OCI-LY1 (cell line): ENCODE data around the gene PRPSAP2.
A peak's percentile ranks its signal among the peaks of the same experiment; 100 is the strongest.
"Not testable (repeated sequence)": the region's sequence is repeated elsewhere in the genome, so short reads cannot be mapped to it uniquely, and the experiment has no call there.

Experiments
- H2AFZ ChIP-seq: fragments of 200-600 bp; sonication (generic), shearing (Covaris generic); 2 replicates; pipeline ENCODE4 v1.6.0; 2014; ENCODE audit warnings: antibody characterized with exemption, mild to moderate bottlenecking, low read length
- H3F3A ChIP-seq: fragments of 200-600 bp; sonication (generic), shearing (Covaris generic); 2 replicates; pipeline ENCODE4 v1.6.0; 2014; ENCODE audit warnings: mild to moderate bottlenecking, antibody characterized with exemption, low read length, moderate library complexity; ENCODE audit not compliant: insufficient read depth
- H3K27ac ChIP-seq: fragments of 200-600 bp; sonication (generic); 2 replicates; pipeline ENCODE4 v1.5.1; 2014; ENCODE audit warnings: low read length, mixed run types, mild to moderate bottlenecking, low read depth; ENCODE audit not compliant: poor library complexity, severe bottlenecking
- H3K27me3 ChIP-seq: fragments of 200-600 bp; sonication (generic); 2 replicates; pipeline ENCODE4 v1.6.0; 2014; ENCODE audit warnings: antibody characterized with exemption, mild to moderate bottlenecking, low read length, moderate library complexity; ENCODE audit not compliant: insufficient read depth
- H3K36me3 ChIP-seq: fragments of 200-600 bp; sonication (generic); 2 replicates; pipeline ENCODE4 v1.6.1; 2014; ENCODE audit warnings: mild to moderate bottlenecking, antibody characterized with exemption, low read length, moderate library complexity, mixed read lengths; ENCODE audit not compliant: insufficient read depth
- H3K4me1 ChIP-seq: fragments of 200-600 bp; sonication (generic); 2 replicates; pipeline ENCODE4 v1.5.1; 2014; ENCODE audit warnings: mild to moderate bottlenecking, low read length, moderate library complexity; ENCODE audit not compliant: insufficient read depth, severe bottlenecking
- H3K4me2 ChIP-seq: fragments of 200-600 bp; sonication (generic), shearing (Covaris generic); 2 replicates; pipeline ENCODE4 v1.6.1; 2014; ENCODE audit warnings: low read length
- H3K4me3 ChIP-seq: fragments of 200-600 bp; sonication (generic); 2 replicates; pipeline ENCODE4 v1.5.1; 2014; ENCODE audit warnings: low read length, low read depth, mild to moderate bottlenecking, mixed read lengths; ENCODE audit not compliant: poor library complexity, severe bottlenecking
- H3K79me2 ChIP-seq: fragments of 200-600 bp; shearing (Covaris generic); 2 replicates; pipeline ENCODE4 v1.6.1; 2016; ENCODE audit warnings: mixed run types, low read length, mixed read lengths; ENCODE audit not compliant: insufficient read depth
- H3K9ac ChIP-seq: fragments of 200-600 bp; sonication (generic), shearing (Covaris generic); 2 replicates; pipeline ENCODE4 v1.6.1; 2014; ENCODE audit warnings: mild to moderate bottlenecking, low read length, mixed read lengths
- H3K9me2 ChIP-seq: fragments of 200-600 bp; sonication (generic), shearing (Covaris generic); 2 replicates; pipeline ENCODE4 v1.6.1; 2014; ENCODE audit warnings: low read depth, mild to moderate bottlenecking, low read length, mixed read lengths
- H3K9me3 ChIP-seq: fragments of 200-600 bp; shearing (Covaris generic); 2 replicates; pipeline ENCODE4 v1.6.1; 2014; ENCODE audit warnings: low read length, mixed read lengths
- H4K20me1 ChIP-seq: fragments of 200-600 bp; sonication (generic), shearing (Covaris generic); 2 replicates; pipeline ENCODE4 v1.6.0; 2016; ENCODE audit warnings: mild to moderate bottlenecking, low read length; ENCODE audit not compliant: insufficient read depth
- EZH2 ChIP-seq: fragments of 200-600 bp; sonication (generic), shearing (Covaris generic); IDR thresholded peaks from 2 replicates; pipeline ENCODE4 v1.8.0; 2017; ENCODE audit warnings: borderline replicate concordance, mixed run types, mild to moderate bottlenecking, antibody characterized with exemption, low read length, moderate library complexity, mixed read lengths
- TF ChIP-seq, protein P1 (sequence below): fragments of 200-600 bp; sonication (generic), shearing (Covaris generic); IDR thresholded peaks from 2 replicates; pipeline ENCODE4 v1.5.1; 2017; ENCODE audit warnings: mild to moderate bottlenecking, antibody characterized with exemption, low read length, moderate library complexity, mixed read lengths

Gene PRPSAP2

GRCh38 chr17:18859256-18859655 is 1.3 kb downstream of the PRPSAP2 start:
- Histone ChIP-seq H3K9ac (peak overlapping the region; percentile 80), H3K79me2 (peaks cover 45% of the 10 kb centered on the region), H3K4me2 (peak overlapping the region; percentile 94), H3K36me3 (peaks cover 10% of the 10 kb centered on the region; the same call in 1 of the 2 replicates), H3K4me3 (peak overlapping the region; percentile 100), H3K9me3 (no peaks in the 10 kb centered on the region), H2AFZ (no peak overlapping the region), H3K27ac (peak overlapping the region; percentile 25), H4K20me1 (no peaks in the 10 kb centered on the region), H3K27me3 (no peaks in the 10 kb centered on the region), H3K9me2 (no peaks in the 10 kb centered on the region), H3K4me1 (peaks cover 46% of the 10 kb centered on the region), H3F3A (no peaks in the 10 kb centered on the region)
- TF ChIP-seq EZH2 = no peak
- TF ChIP-seq, protein P1, sequence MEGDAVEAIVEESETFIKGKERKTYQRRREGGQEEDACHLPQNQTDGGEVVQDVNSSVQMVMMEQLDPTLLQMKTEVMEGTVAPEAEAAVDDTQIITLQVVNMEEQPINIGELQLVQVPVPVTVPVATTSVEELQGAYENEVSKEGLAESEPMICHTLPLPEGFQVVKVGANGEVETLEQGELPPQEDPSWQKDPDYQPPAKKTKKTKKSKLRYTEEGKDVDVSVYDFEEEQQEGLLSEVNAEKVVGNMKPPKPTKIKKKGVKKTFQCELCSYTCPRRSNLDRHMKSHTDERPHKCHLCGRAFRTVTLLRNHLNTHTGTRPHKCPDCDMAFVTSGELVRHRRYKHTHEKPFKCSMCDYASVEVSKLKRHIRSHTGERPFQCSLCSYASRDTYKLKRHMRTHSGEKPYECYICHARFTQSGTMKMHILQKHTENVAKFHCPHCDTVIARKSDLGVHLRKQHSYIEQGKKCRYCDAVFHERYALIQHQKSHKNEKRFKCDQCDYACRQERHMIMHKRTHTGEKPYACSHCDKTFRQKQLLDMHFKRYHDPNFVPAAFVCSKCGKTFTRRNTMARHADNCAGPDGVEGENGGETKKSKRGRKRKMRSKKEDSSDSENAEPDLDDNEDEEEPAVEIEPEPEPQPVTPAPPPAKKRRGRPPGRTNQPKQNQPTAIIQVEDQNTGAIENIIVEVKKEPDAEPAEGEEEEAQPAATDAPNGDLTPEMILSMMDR = no peak

DNA sequence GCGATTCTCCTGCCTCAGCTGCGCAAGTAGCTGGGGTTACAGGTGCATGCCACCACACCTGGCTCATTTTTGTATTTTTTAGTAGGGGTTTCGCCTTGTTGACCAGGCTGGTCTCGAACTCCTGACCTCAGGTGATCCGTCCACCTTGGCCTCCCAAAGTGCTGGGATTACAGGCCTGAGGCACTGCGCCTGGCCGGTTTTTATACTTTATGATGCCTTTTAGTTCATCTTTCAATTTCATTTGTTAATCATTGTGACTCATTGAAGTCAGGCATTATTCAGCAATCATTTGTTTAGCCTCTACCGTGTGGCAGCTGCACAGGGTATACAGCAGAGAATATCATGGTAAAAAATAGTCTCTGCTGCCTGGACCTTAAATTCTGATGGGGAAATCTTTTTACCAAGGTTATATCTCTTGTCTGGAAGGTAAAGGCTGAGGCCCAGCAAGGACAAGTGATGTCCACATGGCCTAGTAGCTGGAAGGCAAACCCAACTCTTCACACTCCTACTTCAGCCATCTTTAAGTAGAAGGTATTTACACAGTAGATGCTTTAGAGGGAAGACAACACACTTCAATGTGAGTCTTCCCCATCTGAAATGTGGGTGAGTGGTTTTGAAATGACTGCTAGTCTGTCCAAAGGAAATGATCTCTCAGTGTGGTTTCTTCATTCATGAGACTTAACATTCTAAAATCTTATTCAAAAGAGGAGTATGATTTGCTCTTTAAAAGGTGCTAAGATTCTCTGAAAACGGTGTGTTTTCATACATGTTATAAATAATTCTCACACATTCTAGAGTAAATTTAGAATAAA is 2.4 kb downstream of the PRPSAP2 start:
- Histone ChIP-seq H4K20me1 (no peaks in the 10 kb centered on the region), H2AFZ (no peak overlapping the region), H3K4me2 (peak overlapping the region; percentile 57), H3F3A (no peaks in the 10 kb centered on the region), H3K27ac (peak overlapping the region; percentile 63), H3K9me2 (no peaks in the 10 kb centered on the region), H3K4me3 (no peak overlapping the region), H3K9ac (peak overlapping the region; percentile 19; the same call in 1 of the 2 replicates), H3K9me3 (no peaks in the 10 kb centered on the region), H3K27me3 (no peaks in the 10 kb centered on the region), H3K36me3 (peaks cover 20% of the 10 kb centered on the region), H3K4me1 (peaks cover 38% of the 10 kb centered on the region), H3K79me2 (peaks cover 48% of the 10 kb centered on the region)
- no peak for TF ChIP-seq EZH2
- TF ChIP-seq, protein P1 = no peak

DNA sequence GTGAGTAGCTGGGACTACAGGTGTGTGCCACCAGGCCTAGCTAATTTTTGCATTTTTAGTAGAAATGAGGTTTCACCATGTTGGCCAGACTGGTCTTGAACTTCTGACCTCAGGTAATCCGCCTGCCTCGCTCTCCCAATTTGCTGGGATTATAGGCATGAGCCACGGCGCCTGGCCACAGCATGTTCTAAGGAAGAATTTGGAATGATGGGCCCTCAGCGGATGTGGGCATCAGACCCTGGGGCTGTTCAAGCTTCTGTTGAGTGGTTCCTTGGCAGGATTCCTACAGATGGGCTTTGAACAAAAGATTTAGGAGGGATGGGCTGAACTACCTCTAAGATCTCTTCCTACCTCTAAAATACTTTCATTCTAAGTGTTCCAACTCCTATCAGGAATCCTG is 4.1 kb downstream of the PRPSAP2 start:
- Histone ChIP-seq H3K27me3 (no peaks in the 10 kb centered on the region), H2AFZ (no peak overlapping the region), H3K79me2 (peaks cover 51% of the 10 kb centered on the region), H4K20me1 (no peaks in the 10 kb centered on the region), H3K36me3 (peaks cover 30% of the 10 kb centered on the region), H3K4me3 (no peak overlapping the region), H3K27ac (no peak overlapping the region), H3K4me2 (no peak overlapping the region), H3K9ac (no peak overlapping the region), H3K9me3 (no peaks in the 10 kb centered on the region), H3F3A (no peaks in the 10 kb centered on the region), H3K4me1 (peaks cover 28% of the 10 kb centered on the region), H3K9me2 (no peaks in the 10 kb centered on the region)
- TF ChIP-seq, protein P1 = no peak
- no peak for TF ChIP-seq EZH2

DNA sequence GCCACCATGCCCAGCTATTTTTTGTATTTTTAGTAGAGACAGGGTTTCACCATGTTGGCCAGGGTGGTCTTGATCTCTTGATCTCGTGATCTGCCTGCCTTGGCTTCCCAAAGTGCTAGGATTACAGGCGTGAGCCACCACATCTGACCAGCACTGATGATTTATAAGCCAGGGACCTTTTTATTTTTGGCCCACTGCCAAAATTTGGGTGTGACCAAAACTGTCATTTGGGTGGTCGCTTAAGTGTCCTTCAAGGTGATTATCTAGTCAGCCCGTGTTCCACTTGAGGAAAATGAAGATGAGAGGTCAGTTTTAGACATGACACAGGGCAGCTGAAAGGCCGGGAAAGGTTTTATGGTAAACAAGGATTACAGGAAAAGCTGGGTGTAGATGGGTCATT is 7.1 kb downstream of the PRPSAP2 start:
- H3K9me2 ChIP-seq, H4K20me1 ChIP-seq, H3K9me3 ChIP-seq, H3K4me3 ChIP-seq, H2AFZ ChIP-seq, H3F3A ChIP-seq, H3K4me2 ChIP-seq, H3K9ac ChIP-seq, H3K27ac ChIP-seq, H3K27me3 ChIP-seq: not testable (repeated sequence)
- H3K36me3 ChIP-seq = peaks cover 59% of the 10 kb centered on the region
- H3K79me2 ChIP-seq = peaks cover 33% of the 10 kb centered on the region
- H3K4me1 ChIP-seq = peaks cover 11% of the 10 kb centered on the region
